Loucy (cell line): ENCODE measurements around the gene FCHSD2.

ENCODE experiments used
- H2AFZ ChIP-seq: fragments of 200-600 bp; sonication (generic); 2 replicates; pipeline ENCODE4 v1.6.0; 2016; ENCODE audit warnings: antibody characterized with exemption, mild to moderate bottlenecking, low read length, moderate library complexity
- H3F3A ChIP-seq: fragments of 200-600 bp; 2 replicates; pipeline ENCODE4 v1.6.0; 2016; ENCODE audit warnings: antibody characterized with exemption, low read depth, mild to moderate bottlenecking
- H3K27me3 ChIP-seq: fragments of 200-600 bp; sonication (generic); 2 replicates; pipeline ENCODE4 v1.6.1; 2014; ENCODE audit warnings: low read length, mild to moderate bottlenecking; ENCODE audit not compliant: insufficient read depth, poor library complexity, severe bottlenecking
- H3K36me3 ChIP-seq: fragments of 200-600 bp; sonication (generic); 2 replicates; pipeline ENCODE4 v1.6.1; 2016; ENCODE audit warnings: low read length; ENCODE audit not compliant: insufficient read depth
- H3K4me1 ChIP-seq: fragments of 200-600 bp; sonication (generic); 2 replicates; pipeline ENCODE4 v1.5.1; 2014; ENCODE audit warnings: low read length, mild to moderate bottlenecking; ENCODE audit not compliant: insufficient read depth, poor library complexity, severe bottlenecking
- H3K4me2 ChIP-seq: fragments of 200-600 bp; sonication (generic); 2 replicates; pipeline ENCODE4 v1.6.0; 2014; ENCODE audit warnings: antibody characterized with exemption, low read length, low read depth, mild to moderate bottlenecking; ENCODE audit not compliant: poor library complexity, severe bottlenecking
- H3K4me3 ChIP-seq: fragments of 200-600 bp; sonication (generic); 2 replicates; pipeline ENCODE4 v1.5.1; 2014; ENCODE audit warnings: low read length, mild to moderate bottlenecking, mixed read lengths; ENCODE audit not compliant: poor library complexity, severe bottlenecking
- H3K79me2 ChIP-seq: fragments of 200-600 bp; sonication (generic); 2 replicates; pipeline ENCODE4 v1.6.1; 2014; ENCODE audit warnings: low read length; ENCODE audit not compliant: insufficient read depth
- H3K9ac ChIP-seq: fragments of 200-600 bp; sonication (generic); 2 replicates; pipeline ENCODE4 v1.6.0; 2014; ENCODE audit warnings: mild to moderate bottlenecking, low read depth, low read length, moderate library complexity; ENCODE audit not compliant: poor library complexity, severe bottlenecking
- H3K9me2 ChIP-seq: fragments of 200-600 bp; sonication (generic); replicated peaks from 2 replicates; pipeline ENCODE4 v1.6.1; 2016; ENCODE audit warnings: low read depth, low read length, mixed read lengths
- H3K9me3 ChIP-seq: fragments of 200-600 bp; sonication (generic); 2 replicates; pipeline ENCODE4 v1.6.1; 2014; ENCODE audit warnings: mild to moderate bottlenecking, antibody characterized with exemption, low read length, low read depth; ENCODE audit not compliant: insufficient read depth
- H4K20me1 ChIP-seq: fragments of 200-600 bp; sonication (generic); 2 replicates; pipeline ENCODE4 v1.6.0; 2014; ENCODE audit warnings: antibody characterized with exemption, low read length, mild to moderate bottlenecking; ENCODE audit not compliant: insufficient read depth, poor library complexity, severe bottlenecking
- EZH2phosphoT487 ChIP-seq: fragments of 200-600 bp; IDR thresholded peaks from 2 replicates; pipeline ENCODE4 v1.6.1; 2018; ENCODE audit warnings: antibody characterized with exemption, mild to moderate bottlenecking, moderate library complexity, borderline replicate concordance
- TF ChIP-seq, protein P1 (sequence below): fragments of 200-600 bp; sonication (generic); conservative IDR thresholded peaks from 2 replicates; pipeline ENCODE4 v1.5.1; 2014; ENCODE audit warnings: mild to moderate bottlenecking, antibody characterized with exemption, low read length

FCHSD2 gene

DNA sequence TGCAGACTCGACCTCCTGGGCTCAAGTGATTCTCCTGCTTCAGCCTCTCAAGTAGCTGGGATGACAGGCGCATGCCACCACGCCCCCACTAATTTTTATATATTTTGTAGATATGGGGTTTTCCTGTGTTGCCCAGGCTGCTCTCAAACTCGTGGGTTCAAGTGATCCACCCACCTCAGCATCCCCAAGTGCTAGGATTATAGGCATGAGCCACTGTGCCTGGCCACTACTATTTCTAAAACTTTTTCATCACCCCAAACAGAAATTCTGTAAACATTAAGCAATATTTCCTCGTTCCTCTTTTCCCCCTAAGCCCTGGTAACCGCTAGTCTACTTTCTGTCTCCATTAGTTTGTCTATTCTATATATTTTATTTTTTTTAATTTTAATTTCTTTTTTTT, 336.9 kb downstream of the FCHSD2 start:
- Histone ChIP-seq H3F3A (0 out of 2 replicates have a peak, but pooled peaks cover 5% of the 10 kb centered on the region), H4K20me1 (no peaks in the 10 kb centered on the region), H3K79me2 (no peaks in the 10 kb centered on the region), H3K4me2 (no peak overlapping the region), H3K9me3 (no peaks in the 10 kb centered on the region), H3K4me3 (no peak overlapping the region), H3K36me3 (no peaks in the 10 kb centered on the region), H3K9ac (no peak overlapping the region), H3K9me2 (no peaks in the 10 kb centered on the region), H3K27me3 (no peaks in the 10 kb centered on the region), H2AFZ (no peak overlapping the region), H3K4me1 (peaks cover 16% of the 10 kb centered on the region)
- no peak for TF ChIP-seq EZH2phosphoT487
- TF ChIP-seq, protein P1, sequence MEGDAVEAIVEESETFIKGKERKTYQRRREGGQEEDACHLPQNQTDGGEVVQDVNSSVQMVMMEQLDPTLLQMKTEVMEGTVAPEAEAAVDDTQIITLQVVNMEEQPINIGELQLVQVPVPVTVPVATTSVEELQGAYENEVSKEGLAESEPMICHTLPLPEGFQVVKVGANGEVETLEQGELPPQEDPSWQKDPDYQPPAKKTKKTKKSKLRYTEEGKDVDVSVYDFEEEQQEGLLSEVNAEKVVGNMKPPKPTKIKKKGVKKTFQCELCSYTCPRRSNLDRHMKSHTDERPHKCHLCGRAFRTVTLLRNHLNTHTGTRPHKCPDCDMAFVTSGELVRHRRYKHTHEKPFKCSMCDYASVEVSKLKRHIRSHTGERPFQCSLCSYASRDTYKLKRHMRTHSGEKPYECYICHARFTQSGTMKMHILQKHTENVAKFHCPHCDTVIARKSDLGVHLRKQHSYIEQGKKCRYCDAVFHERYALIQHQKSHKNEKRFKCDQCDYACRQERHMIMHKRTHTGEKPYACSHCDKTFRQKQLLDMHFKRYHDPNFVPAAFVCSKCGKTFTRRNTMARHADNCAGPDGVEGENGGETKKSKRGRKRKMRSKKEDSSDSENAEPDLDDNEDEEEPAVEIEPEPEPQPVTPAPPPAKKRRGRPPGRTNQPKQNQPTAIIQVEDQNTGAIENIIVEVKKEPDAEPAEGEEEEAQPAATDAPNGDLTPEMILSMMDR, result no peak

DNA sequence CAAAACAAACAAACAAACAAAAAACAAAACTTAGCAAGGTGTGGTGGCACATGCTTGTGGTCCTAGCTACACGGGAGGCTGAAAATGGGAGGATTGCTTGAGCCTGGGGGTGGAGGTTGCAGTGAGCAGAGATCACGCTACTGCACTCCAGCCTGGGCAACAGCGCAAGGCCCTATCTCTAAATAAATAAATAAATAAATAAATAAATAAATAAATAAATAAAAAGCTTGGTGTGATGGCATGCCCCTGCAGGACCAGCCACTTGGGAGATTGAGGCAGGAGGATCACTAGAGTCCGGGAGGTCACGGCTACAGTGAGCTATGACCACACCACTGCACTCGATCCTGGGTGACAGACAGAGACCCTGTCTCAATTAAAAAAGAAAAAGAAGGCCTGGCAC, 339.3 kb downstream of the FCHSD2 start:
- no peaks in the 10 kb centered on the region for H3K79me2 ChIP-seq
- H4K20me1 ChIP-seq, result no peaks in the 10 kb centered on the region
- no peak overlapping the region for H2AFZ ChIP-seq
- H3F3A ChIP-seq, result 0 out of 2 replicates have a peak, but pooled peaks cover 5% of the 10 kb centered on the region
- no peak overlapping the region for H3K4me3 ChIP-seq
- no peaks in the 10 kb centered on the region for H3K9me3 ChIP-seq
- no peaks in the 10 kb centered on the region for H3K27me3 ChIP-seq
- no peaks in the 10 kb centered on the region for H3K9me2 ChIP-seq
- TF ChIP-seq, protein P1, result no peak
- no peak for TF ChIP-seq EZH2phosphoT487
- H3K4me1 ChIP-seq, result peaks cover 14% of the 10 kb centered on the region
- H3K4me2 ChIP-seq, result no peak overlapping the region
- H3K9ac ChIP-seq, result no peak overlapping the region
- H3K36me3 ChIP-seq, result no peaks in the 10 kb centered on the region

DNA sequence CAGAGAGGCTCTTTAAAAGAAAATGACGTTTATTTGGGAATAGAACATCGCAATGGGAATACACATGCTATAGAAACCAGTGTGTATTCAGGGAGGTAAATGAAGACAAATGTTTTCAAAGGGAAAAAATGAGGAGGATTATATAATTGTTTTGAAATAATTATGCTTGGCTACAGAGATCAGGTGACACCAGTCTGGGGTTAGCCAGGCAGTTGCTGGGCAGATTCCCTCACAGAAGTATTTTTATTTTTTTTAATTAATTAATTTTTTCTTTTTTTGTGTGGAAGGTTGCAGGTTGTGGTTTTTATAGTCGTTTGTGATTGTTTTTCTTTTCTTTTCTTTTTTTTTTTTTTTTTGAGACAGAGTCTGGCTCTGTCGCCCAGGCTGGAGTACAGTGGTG, 342.7 kb downstream of the FCHSD2 start:
- no peaks in the 10 kb centered on the region for H3F3A ChIP-seq
- no peak overlapping the region for H3K4me3 ChIP-seq
- H3K9me2 ChIP-seq, result no peaks in the 10 kb centered on the region
- H3K27me3 ChIP-seq, result no peaks in the 10 kb centered on the region
- no peaks in the 10 kb centered on the region for H3K36me3 ChIP-seq
- TF ChIP-seq, protein P1, result no peak
- no peak for TF ChIP-seq EZH2phosphoT487
- no peak overlapping the region for H3K9ac ChIP-seq
- peaks cover 2% of the 10 kb centered on the region for H3K4me1 ChIP-seq
- H4K20me1 ChIP-seq, result no peaks in the 10 kb centered on the region
- H3K4me2 ChIP-seq, result no peak overlapping the region
- H3K79me2 ChIP-seq, result no peaks in the 10 kb centered on the region
- no peak overlapping the region for H2AFZ ChIP-seq
- no peaks in the 10 kb centered on the region for H3K9me3 ChIP-seq
